ENCODE measurements around the gene CRTAC1. TPM values are rescaled to one million over a fixed set of nuclear protein-coding genes. Genes with fewer than 3 reads are reported as not detected.

The CRTAC1 gene
- total RNA-seq, 1 experiment from 2014 or later = 0.20 TPM

- H3K27ac ChIP-seq (ENCODE audit: low read depth, low read length) = no peak overlapping the region
- no peaks in the 10 kb centered on the region for H3K9me3 ChIP-seq (ENCODE audit: control insufficient read depth in 1 of 2, insufficient read depth in 1 of 2, low read depth in 1 of 2, low read length in 2 of 2)
- ChIA-PET RAD21 (ENCODE audit: low non-redundant PET in 1 of 2, low total read pairs in 2 of 2, uncharacterized antibody in 2 of 2, unreplicated experiment in 2 of 2) (no interaction called here), POLR2A (no interaction called here), CTCF (interaction anchor here (1.6 kb wide), 1 partner anchor 66 kb away, joined by 4 read pairs; no protein-coding TSS in a partner anchor)
- H3K4me2 ChIP-seq (ENCODE audit: low read length) = no peak overlapping the region
- H3K4me1 ChIP-seq (ENCODE audit: control insufficient read depth in 1 of 2, insufficient read depth in 2 of 2, low read length in 2 of 2) = no peaks in the 10 kb centered on the region
- no peaks in the 10 kb centered on the region for H3K36me3 ChIP-seq (ENCODE audit: control insufficient read depth in 1 of 2, insufficient read depth in 2 of 2, low read length in 2 of 2)
- H3K4me3 ChIP-seq (replicated peaks in 1 of 2; ENCODE audit: low read depth in 1 of 2, low read length in 2 of 2) = no peak overlapping the region
- peaks cover 97% of the 10 kb centered on the region for H3K27me3 ChIP-seq (ENCODE audit: insufficient read depth, low read length)
- H3K9me2 ChIP-seq (ENCODE audit: insufficient read depth) = no peaks in the 10 kb centered on the region
- TF ChIP-seq JUND (IDR thresholded peaks at IDR 0.05) = no peak
- TF ChIP-seq SRF (IDR thresholded peaks at IDR 0.05; ENCODE audit: low read depth) = no peak
- TF ChIP-seq POLR2AphosphoS5 (IDR thresholded peaks at IDR 0.05; ENCODE audit: low read depth, low read length) = no peak
- H3K9ac ChIP-seq (ENCODE audit: low read length) = no peak overlapping the region
- H4K20me1 ChIP-seq (ENCODE audit: insufficient read depth) = no peaks in the 10 kb centered on the region
- no peaks in the 10 kb centered on the region for H3K79me2 ChIP-seq (ENCODE audit: insufficient read depth, low read length)
- intact Hi-C loops (cut with micrococcal nuclease) = no loop called here
- BruUV-seq (replicated peaks) = no TSS peak
- ATAC-seq (no peak), DNase-seq (ENCODE audit: low read depth, low spot score) (no peak)
- no peak overlapping the region for H2AFZ ChIP-seq (ENCODE audit: low read depth, low read length, poor library complexity, severe bottlenecking)
These were observed 55.6 kb downstream of the CRTAC1 start for GRCh38 chr10:97974526-97975525.

DNA sequence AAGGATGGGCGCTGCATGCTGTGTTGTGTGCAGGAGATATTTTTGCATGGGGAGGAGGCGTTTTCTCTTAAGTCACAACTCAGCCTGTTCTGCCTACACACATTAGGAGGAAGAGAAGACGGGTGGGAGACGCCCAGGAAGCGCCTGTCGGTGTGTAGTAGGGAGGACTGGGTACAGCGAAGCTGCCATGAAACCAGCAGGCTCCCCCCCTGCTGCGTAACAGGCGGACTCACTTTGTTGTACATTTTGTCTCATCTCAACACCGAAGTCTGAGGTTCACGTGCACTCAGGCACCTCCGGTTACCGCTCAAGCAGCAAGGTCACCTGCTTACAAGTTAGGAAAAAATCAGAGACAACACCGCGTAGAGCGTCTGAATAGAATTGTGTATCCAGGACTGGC, 56.3 kb downstream of the CRTAC1 start:
- Histone ChIP-seq H2AFZ (ENCODE audit: low read depth, low read length, poor library complexity, severe bottlenecking) (no peak overlapping the region), H3K4me3 (replicated peaks in 1 of 2; ENCODE audit: low read depth in 1 of 2, low read length in 2 of 2) (no peak overlapping the region), H3K4me1 (ENCODE audit: control insufficient read depth in 1 of 2, insufficient read depth in 2 of 2, low read length in 2 of 2) (no peaks in the 10 kb centered on the region), H3K36me3 (ENCODE audit: control insufficient read depth in 1 of 2, insufficient read depth in 2 of 2, low read length in 2 of 2) (no peaks in the 10 kb centered on the region), H3K79me2 (ENCODE audit: insufficient read depth, low read length) (no peaks in the 10 kb centered on the region), H4K20me1 (ENCODE audit: insufficient read depth) (no peaks in the 10 kb centered on the region), H3K9me3 (ENCODE audit: control insufficient read depth in 1 of 2, insufficient read depth in 1 of 2, low read depth in 1 of 2, low read length in 2 of 2) (no peaks in the 10 kb centered on the region), H3K4me2 (ENCODE audit: low read length) (no peak overlapping the region), H3K9me2 (ENCODE audit: insufficient read depth) (no peaks in the 10 kb centered on the region), H3K9ac (ENCODE audit: low read length) (no peak overlapping the region), H3K27me3 (ENCODE audit: insufficient read depth, low read length) (peaks cover 97% of the 10 kb centered on the region), H3K27ac (ENCODE audit: low read depth, low read length) (no peak overlapping the region)
- intact Hi-C loops (cut with micrococcal nuclease) = no loop called here
- POLR2A ChIA-PET = no interaction called here
- ATAC-seq (no peak), DNase-seq (ENCODE audit: low read depth, low spot score) (no peak)
- RAD21 ChIA-PET (ENCODE audit: low non-redundant PET in 1 of 2, low total read pairs in 2 of 2, uncharacterized antibody in 2 of 2, unreplicated experiment in 2 of 2) = no interaction called here
- no peak for TF ChIP-seq ZBTB33 (IDR thresholded peaks at IDR 0.05; ENCODE audit: extremely low read depth, insufficient replicate concordance, low read length)
- no peak for TF ChIP-seq EZH2 (IDR thresholded peaks at IDR 0.05)
- no peak for TF ChIP-seq POLR2A (IDR thresholded peaks at IDR 0.05; ENCODE audit: borderline replicate concordance, extremely low read depth, insufficient read depth, insufficient read length)
- no peak for TF ChIP-seq CBX3 (IDR thresholded peaks at IDR 0.05; ENCODE audit: low read depth)
- TF ChIP-seq TCF7L2 (IDR thresholded peaks at IDR 0.05; ENCODE audit: borderline replicate concordance, extremely low read depth, insufficient read depth, insufficient read length) = no peak
- no peak for TF ChIP-seq ATF3 (IDR thresholded peaks at IDR 0.05)
- no peak for TF ChIP-seq POLR2AphosphoS5 (IDR thresholded peaks at IDR 0.05; ENCODE audit: low read depth, low read length)
- TF ChIP-seq FOSL1 (IDR thresholded peaks at IDR 0.05; ENCODE audit: low read depth) = no peak
- TF ChIP-seq JUND (IDR thresholded peaks at IDR 0.05) = no peak
- TF ChIP-seq CTCF (IDR thresholded peaks at IDR 0.05 in 2 of 3, conservative IDR thresholded peaks at IDR 0.05 in 1 of 3; ENCODE audit: borderline replicate concordance in 1 of 3, insufficient read depth in 1 of 3, low read depth in 2 of 3, low read length in 2 of 3) = no peak
- CTCF ChIA-PET = no interaction called here
- BruUV-seq (replicated peaks) = no TSS peak

All from HCT116 (cell line).